HG02973 (cell line): ENCODE results near the gene DNM1.
"Not testable (repeated sequence)": the region's sequence is repeated elsewhere in the genome, so short reads cannot be mapped to it uniquely, and the experiment has no call there.

Source experiments
- ATAC-seq: cut with Tn5 transposase; IDR thresholded peaks from one replicate; pipeline ENCODE4 v1.9.1; 2021; ENCODE audit warnings: moderate library complexity; ENCODE audit not compliant: unreplicated experiment

The DNM1 gene

GRCh38 chr9:128222880-128223670, 19.9 kb downstream of the DNM1 start:
- no peak for ATAC-seq

GRCh38 chr9:128224877-128225276, 21.7 kb downstream of the DNM1 start:
- no peak for ATAC-seq

GRCh38 chr9:128225770-128226411, 22.7 kb downstream of the DNM1 start:
- no peak for ATAC-seq

GRCh38 chr9:128226412-128226801, 23.2 kb downstream of the DNM1 start:
- ATAC-seq: no peak

- ATAC-seq: not testable (repeated sequence)
These were observed 27.7 kb downstream of the DNM1 start for GRCh38 chr9:128230897-128231296.

- no peak for ATAC-seq
These were observed 28.7 kb downstream of the DNM1 start for GRCh38 chr9:128231638-128232527.

GRCh38 chr9:128232528-128233428, 29.6 kb downstream of the DNM1 start:
- ATAC-seq: no peak

- ATAC-seq: no peak
These were observed 30.7 kb downstream of the DNM1 start for GRCh38 chr9:128233817-128234406.

GRCh38 chr9:128242124-128242523, 38.9 kb downstream of the DNM1 start:
- ATAC-seq: no peak

GRCh38 chr9:128242828-128243214, 39.6 kb downstream of the DNM1 start:
- ATAC-seq: no peak

- no peak for ATAC-seq
These were observed 40.2 kb downstream of the DNM1 start for GRCh38 chr9:128243215-128244018.

GRCh38 chr9:128244091-128244836, 41.1 kb downstream of the DNM1 start:
- no peak for ATAC-seq

- ATAC-seq: no peak
These were observed 41.7 kb downstream of the DNM1 start for GRCh38 chr9:128244837-128245231.

GRCh38 chr9:128245421-128246151, 42.4 kb downstream of the DNM1 start:
- ATAC-seq: no peak

GRCh38 chr9:128246471-128246870, 43.3 kb downstream of the DNM1 start:
- no peak for ATAC-seq

GRCh38 chr9:128247226-128247803, 44.1 kb downstream of the DNM1 start:
- ATAC-seq: no peak

GRCh38 chr9:128249558-128249907, 46.4 kb downstream of the DNM1 start:
- ATAC-seq: no peak
